Astrocyte of the cerebellum (primary cell): Measurements from ENCODE around the gene OTX1.
"Not testable (repeated sequence)": the region's sequence is repeated elsewhere in the genome, so short reads cannot be mapped to it uniquely, and the experiment has no call there.

ENCODE experiments used
- DNase-seq: peaks from one replicate; pipeline ENCODE4 v3.0.0-alpha.2; 2011; ENCODE audit warnings: low read depth
- H3K4me3 ChIP-seq: 2 replicates; pipeline ENCODE4 v1.5.1; 2011; ENCODE audit warnings: mild to moderate bottlenecking, low read depth, low read length, moderate library complexity
- CTCF ChIP-seq: IDR thresholded peaks from 2 replicates; pipeline ENCODE4 v1.5.1; 2012; ENCODE audit warnings: low read length, low read depth, moderate library complexity, mild to moderate bottlenecking; ENCODE audit errors: missing control alignments
- in situ Hi-C: cut with HindIII; loops from 2 replicates; pipeline ENCODE4 v1.10.0; 2017; ENCODE audit warnings: low sequenced_read_pairs

OTX1 gene

GRCh38 chr2:63066265-63066664, 15.6 kb downstream of the OTX1 start:
- DNase-seq, result no peak
- in situ Hi-C loops, result no loop called here
- TF ChIP-seq CTCF, result no peak
- H3K4me3 ChIP-seq, result no peak overlapping the region

- DNase-seq, result no peak
- TF ChIP-seq CTCF, result no peak
- in situ Hi-C loops, result no loop called here
- no peak overlapping the region for H3K4me3 ChIP-seq
These were observed 16.2 kb downstream of the OTX1 start for GRCh38 chr2:63066838-63067237.

- H3K4me3 ChIP-seq, result no peak overlapping the region
- DNase-seq, result no peak
- no peak for TF ChIP-seq CTCF
- in situ Hi-C loops, result no loop called here
These were observed 21.0 kb downstream of the OTX1 start for GRCh38 chr2:63071664-63072063.

- no peak for TF ChIP-seq CTCF
- in situ Hi-C loops, result no loop called here
- H3K4me3 ChIP-seq, result no peak overlapping the region
- DNase-seq, result no peak
These were observed 23.4 kb downstream of the OTX1 start for GRCh38 chr2:63073994-63074393.

GRCh38 chr2:63074399-63074798, 23.8 kb downstream of the OTX1 start:
- in situ Hi-C loops, H3K4me3 ChIP-seq, DNase-seq: not testable (repeated sequence)

- TF ChIP-seq CTCF, result peak; percentile 20
These were observed 28.4 kb downstream of the OTX1 start for GRCh38 chr2:63078852-63079606.

GRCh38 chr2:63081404-63081803, 30.8 kb downstream of the OTX1 start:
- H3K4me3 ChIP-seq, result no peak overlapping the region
- in situ Hi-C loops, result no loop called here
- no peak for TF ChIP-seq CTCF
- no peak for DNase-seq

More at GRCh38 chr2:63078852-63079606, 28.4 kb downstream of the OTX1 start:
- DNase-seq, result no peak
- H3K4me3 ChIP-seq, result no peak overlapping the region
- in situ Hi-C loops, result no loop called here
